ENCODE results near the gene B9D1.
A peak's percentile ranks its signal among the peaks of the same experiment; 100 is the strongest.

B9D1 gene

DNA sequence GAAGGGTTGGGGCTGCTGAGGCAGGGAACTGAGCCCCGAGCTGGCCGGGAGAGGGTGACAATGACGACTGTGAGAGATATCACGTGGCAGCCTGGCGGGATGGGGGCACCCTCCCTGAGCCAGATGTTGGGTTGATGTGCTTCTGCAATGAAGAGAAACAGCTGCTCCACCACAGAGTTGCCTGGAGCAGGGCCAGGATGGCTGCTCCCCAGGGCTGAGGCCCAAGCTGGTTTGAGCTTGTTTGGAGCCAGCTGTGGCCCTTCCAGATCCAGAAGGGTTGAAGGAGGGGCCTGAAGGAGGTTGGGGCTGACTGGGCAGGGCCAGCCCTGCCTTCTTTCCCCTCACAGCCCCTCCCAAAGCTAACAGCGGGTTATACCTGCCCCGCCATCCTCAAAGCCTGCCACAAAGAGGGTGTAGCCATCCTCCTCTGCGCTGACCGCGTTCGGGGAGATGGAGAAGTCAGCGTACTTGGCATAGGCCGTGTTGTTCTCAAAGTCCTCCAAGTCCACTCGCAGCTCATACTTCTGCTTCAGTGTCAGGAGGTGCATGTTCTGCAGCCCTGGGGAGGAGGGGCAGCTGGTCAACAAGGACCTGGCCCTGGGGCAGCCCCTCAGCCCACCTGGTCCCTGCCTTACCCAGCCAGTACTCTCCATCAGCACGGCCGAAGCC is 22.3 kb upstream of the B9D1 start:
- no peak for TF ChIP-seq ZNF274 (IDR thresholded peaks at IDR 0.05; ENCODE audit: low read depth, low read length)

DNA sequence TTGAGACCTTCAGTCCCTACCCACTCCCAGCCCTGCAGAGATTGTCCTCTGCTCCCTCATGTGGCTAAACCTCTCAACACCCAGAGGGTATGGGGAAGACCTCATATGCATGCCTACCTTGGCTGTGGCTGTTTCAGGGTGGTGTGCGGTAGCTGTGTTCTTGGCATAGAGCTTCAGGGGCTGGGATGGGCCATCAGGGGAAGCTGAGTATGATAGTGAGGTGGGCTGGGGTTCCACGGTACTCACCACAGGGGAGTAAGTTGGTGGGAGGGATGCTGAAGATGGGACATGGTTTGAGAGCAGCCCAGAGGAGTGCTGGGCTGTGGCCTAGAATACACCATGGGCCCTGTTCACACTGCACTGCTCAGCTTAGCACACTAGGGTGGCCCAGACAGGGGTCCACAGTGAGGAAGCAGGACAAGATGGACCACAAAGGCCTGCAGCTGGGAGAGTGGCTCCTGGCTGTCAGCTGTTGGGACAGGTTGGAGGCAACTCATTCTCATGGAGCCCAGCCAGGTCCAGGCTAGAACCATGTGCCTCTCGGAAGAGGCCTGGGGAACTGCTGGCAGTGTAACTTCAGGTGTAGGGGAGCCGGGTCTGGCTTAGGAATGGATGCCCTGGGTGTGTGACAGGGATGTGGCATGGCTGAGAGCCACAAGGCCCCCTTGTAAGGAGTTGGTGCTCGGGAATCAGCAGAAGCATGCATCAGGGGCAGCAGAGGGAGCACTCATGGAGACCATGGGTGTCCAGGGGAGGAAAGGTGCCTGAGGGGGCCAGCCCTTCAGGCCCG is 21.4 kb upstream of the B9D1 start:
- no peak overlapping the region for H3K4me3 ChIP-seq (ENCODE audit: low read length)
- TF ChIP-seq ZNF274 (IDR thresholded peaks at IDR 0.05; ENCODE audit: low read depth, low read length): no peak

More for the DNA sequence above, 22.3 kb upstream of the B9D1 start:
- no peak overlapping the region for H3K4me3 ChIP-seq (ENCODE audit: low read length)

DNA sequence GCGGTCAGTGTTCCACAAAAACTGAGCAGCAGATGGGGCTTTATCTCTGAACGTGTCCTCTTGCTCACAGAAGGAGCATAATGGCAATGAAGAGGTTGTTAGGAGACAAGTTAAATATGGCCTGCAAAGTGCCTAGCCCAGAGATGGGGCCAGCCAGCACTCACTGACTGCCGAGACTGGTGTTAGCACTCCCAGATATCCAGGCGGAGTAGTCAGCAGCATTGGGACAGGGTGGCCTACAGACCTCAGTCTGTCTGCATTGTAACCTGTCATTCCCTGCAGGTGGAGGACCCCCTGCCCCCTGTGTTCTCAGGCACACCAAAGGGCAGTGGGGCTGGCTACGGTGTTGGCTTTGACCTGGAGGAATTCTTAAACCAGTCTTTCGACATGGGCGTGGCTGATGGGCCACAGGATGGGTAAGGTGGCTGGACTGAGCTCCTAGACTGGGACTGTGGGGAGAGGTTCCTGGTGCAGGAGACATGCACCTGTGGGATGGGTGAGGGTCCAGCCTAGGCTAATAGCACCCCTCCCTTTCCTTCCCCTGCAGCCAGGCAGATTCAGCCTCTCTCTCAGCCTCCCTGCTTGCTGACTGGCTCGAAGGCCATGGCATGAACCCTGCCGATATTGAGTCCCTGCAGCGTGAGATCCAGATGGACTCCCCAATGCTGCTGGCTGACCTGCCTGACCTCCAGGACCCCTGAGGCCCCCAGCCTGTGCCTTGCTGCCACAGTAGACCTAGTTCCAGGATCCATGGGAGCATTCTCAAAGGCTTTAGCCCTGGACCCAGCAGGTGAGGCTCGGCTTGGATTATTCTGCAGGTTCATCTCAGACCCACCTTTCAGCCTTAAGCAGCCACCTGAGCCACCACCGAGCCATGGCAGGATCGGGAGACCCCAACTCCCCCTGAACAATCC is 20.3 kb upstream of the B9D1 start:
- TF ChIP-seq ZNF274 (IDR thresholded peaks at IDR 0.05; ENCODE audit: low read depth, low read length): no peak
- no peak overlapping the region for H3K4me3 ChIP-seq (ENCODE audit: low read length)

DNA sequence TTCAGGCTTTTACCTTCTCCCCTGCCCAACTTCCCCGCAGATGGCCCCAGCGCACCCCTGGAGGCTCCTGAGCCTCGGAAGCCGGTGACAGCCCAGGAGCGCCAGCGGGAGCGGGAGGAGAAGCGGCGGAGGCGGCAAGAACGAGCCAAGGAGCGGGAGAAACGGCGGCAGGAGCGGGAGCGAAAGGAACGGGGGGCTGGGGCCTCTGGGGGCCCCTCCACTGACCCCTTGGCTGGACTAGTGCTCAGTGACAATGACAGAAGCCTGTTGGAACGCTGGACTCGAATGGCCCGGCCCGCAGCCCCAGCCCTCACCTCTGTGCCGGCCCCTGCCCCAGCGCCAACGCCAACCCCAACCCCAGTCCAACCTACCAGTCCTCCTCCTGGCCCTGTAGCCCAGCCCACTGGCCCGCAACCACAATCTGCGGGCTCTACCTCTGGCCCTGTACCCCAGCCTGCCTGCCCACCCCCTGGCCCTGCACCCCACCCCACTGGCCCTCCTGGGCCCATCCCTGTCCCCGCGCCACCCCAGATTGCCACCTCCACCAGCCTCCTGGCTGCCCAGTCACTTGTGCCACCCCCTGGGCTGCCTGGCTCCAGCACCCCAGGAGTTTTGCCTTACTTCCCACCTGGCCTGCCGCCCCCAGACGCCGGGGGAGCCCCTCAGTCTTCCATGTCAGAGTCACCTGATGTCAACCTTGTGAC is 19.4 kb upstream of the B9D1 start:
- TF ChIP-seq ZNF274 (IDR thresholded peaks at IDR 0.05; ENCODE audit: low read depth, low read length): no peak
- H3K4me3 ChIP-seq (ENCODE audit: low read length): no peak overlapping the region

DNA sequence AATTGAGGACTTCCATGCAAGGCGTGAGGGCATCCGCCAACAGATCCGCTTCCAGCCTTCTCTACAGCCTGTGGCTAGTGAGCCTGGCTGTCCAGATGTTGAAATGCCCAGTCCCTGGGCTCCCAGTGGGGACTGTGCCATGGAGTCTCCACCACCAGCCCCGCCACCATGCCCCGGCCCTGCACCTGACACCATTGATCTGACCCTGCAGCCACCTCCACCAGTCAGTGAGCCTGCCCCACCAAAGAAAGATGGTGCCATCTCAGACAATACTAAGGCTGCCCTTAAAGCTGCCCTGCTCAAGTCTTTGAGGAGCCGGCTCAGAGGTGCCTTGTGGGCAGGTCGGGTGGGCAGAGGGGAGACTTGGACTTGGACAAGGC is 18.8 kb upstream of the B9D1 start:
- H3K4me3 ChIP-seq (ENCODE audit: low read length): no peak overlapping the region
- no peak for TF ChIP-seq ZNF274 (IDR thresholded peaks at IDR 0.05; ENCODE audit: low read depth, low read length)

DNA sequence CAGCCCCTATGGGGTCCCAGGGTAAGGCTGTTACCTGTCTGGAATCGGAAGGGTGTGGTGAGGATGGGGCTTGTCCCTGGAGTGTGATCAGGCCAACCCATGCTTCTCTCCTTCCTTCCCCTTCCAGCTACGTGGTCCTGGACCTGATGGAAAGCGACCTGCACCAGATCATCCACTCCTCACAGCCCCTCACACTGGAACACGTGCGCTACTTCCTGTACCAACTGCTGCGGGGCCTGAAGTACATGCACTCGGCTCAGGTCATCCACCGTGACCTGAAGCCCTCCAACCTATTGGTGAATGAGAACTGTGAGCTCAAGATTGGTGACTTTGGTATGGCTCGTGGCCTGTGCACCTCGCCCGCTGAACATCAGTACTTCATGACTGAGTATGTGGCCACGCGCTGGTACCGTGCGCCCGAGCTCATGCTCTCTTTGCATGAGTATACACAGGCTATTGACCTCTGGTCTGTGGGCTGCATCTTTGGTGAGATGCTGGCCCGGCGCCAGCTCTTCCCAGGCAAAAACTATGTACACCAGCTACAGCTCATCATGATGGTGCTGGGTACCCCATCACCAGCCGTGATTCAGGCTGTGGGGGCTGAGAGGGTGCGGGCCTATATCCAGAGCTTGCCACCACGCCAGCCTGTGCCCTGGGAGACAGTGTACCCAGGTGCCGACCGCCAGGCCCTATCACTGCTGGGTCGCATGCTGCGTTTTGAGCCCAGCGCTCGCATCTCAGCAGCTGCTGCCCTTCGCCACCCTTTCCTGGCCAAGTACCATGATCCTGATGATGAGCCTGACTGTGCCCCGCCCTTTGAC is 18.2 kb upstream of the B9D1 start:
- no peak for TF ChIP-seq ZNF274 (IDR thresholded peaks at IDR 0.05; ENCODE audit: low read depth, low read length)
- H3K4me3 ChIP-seq (ENCODE audit: low read length): no peak overlapping the region

DNA sequence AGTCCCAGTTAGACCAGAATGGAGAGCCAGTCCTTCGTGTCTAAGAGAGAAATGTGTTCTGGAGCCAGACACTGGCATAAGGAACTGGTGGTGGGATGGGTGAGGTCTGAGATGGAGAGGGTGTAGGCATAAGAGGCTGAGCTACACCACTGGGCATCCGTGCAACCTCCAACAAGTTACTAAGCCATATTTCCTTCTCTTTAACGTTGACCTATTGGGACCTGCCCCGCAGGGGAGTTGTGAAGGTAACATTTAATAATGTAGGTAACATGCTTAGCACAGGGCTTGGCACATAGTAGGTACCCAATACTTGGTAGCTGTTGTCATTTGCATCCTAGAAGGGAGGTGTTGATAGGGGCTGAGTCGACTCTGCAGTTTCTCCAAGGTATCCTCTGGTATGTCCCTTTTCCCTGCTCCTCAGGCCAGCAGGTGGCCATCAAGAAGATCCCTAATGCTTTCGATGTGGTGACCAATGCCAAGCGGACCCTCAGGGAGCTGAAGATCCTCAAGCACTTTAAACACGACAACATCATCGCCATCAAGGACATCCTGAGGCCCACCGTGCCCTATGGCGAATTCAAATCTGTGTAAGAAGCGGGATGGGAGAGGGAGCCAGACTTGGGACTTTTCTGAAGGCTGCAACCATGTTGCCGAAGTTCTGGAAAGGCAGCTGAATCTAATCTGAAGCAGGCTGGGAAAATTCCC is 17.0 kb upstream of the B9D1 start:
- TF ChIP-seq ZNF274 (IDR thresholded peaks at IDR 0.05; ENCODE audit: low read depth, low read length): no peak
- peak overlapping the region; percentile 69; the same call in 1 of the 2 replicates for H3K4me3 ChIP-seq (ENCODE audit: low read length)

DNA sequence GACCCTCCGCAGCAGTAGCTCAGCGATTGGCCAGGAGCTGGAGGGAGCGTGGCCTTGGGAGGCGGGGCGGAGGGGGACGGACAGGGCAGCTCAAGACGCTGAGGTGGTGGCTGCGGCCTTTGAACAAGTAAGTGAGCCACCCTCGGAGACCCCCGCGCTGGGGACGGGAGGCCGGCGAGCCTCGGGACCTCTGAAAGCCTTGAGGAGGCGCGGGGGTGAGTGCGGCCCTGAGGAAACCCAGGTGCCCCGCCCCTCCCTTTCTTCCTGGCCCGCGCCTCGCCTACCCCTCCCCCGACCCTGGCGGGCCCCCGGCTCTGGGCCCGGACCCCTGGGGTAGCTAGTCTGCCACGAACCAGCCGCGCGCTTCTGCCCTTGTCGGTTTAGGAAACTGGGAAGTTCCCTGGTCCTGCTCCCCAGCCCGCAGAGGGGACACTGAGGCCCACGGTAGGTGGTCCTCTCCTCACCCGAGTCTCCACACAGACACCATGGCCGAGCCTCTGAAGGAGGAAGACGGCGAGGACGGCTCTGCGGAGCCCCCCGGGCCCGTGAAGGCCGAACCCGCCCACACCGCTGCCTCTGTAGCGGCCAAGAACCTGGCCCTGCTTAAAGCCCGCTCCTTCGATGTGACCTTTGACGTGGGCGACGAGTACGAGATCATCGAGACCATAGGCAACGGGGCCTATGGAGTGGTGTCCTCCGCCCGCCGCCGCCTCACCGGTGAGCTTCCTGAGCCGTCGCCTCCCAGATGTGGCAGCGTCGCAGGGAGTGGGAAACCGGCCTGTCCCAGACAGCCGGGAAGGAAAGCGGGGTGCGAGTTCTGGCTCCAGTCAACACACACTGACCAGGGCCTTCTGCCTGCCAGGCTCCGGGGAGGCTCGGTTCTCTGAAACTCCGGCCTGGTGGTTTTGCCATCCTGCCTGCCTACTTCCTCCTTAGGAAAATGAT is 16.2 kb upstream of the B9D1 start, which contains the start of gene MAPK7:
Gene MAPK7 (plus strand): TSS at position 83 of the 945 bp plus-strand sequence. CDS start 403 bp downstream, at position 486.
- TF ChIP-seq ZNF274 (IDR thresholded peaks at IDR 0.05; ENCODE audit: low read depth, low read length): no peak
- peak within 1 kb of the TSS; percentile 85 for H3K4me3 ChIP-seq (ENCODE audit: low read length)

DNA sequence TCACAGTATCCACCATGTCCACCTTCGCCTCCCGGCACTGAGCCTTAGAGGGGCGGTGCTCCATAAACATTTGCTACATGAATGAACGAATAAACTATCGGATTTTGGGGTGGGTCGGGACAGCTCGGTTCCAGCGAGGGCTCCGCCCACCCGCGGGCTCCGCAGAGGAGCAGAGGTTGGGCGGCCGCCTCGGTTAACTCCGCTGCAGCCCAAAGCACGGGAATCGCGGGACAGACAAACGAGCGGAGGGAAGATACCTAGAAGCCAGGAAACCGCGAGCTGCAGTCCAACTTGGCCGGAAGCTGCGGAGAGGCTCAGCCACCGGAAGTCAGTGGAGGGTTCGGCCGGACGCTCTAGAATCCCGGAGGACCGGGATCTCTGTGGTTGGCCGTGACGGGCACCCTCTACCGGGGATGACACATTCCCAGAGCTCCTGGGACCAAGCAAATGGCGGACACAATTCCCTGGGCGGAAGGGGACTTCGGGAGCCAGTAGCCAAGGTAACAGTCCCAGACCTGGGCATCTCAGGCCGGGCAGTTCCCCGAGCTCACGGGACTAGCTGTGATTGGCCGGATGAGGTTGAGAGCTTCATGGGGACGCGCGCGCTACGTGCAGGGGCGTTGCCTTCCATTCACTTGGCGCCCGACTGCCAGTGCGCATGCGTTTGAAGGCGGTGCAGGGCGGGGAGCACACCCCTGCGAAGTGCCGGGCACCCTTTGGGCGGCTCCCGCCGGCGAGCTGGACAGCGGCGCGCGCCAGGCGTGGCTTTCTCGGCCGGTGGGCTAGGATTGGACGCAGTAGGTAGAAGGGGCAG is 15.3 kb upstream of the B9D1 start:
- no peak for TF ChIP-seq ZNF274 (IDR thresholded peaks at IDR 0.05; ENCODE audit: low read depth, low read length)
- H3K4me3 ChIP-seq (ENCODE audit: low read length): peak overlapping the region; percentile 85

DNA sequence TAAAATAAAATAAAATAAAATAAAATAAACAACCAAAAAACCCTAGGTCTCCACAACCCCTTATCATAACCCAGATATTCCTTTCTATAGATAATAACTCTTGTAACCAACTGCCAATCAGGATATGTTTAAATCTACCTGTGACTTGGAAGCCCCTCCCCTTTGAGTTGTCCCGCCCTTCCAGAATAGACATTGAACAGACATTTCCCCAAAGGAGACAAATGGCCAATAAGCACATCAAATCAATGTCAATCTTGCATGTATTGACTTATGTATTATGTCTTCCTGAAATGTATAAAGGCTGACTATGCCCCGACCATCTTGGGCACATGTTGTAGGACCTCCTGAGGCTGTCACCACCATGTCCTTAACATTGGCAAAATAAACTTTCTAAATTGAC is 14.3 kb upstream of the B9D1 start:
- TF ChIP-seq ZNF274 (IDR thresholded peaks at IDR 0.05; ENCODE audit: low read depth, low read length): no peak
- H3K4me3 ChIP-seq (ENCODE audit: low read length): peak overlapping the region; percentile 85; the same call in 1 of the 2 replicates

DNA sequence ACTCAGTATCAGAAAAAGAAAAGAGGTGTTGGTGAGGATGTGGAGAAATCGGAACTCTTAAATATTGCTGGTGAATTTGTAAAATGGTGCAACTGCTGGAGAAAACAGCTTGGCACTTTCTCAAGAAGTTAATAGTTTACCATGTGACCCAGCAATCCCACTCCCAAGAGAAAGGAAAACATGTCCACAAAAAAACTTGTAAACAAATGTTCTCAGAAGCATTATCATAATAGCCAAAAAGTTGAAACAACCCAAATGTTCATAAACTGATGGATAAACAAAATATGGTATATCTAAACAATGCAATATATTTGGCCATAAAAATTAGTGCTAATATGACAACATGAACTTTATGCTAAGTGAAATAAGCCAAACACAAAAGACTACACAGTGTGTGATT is 13.2 kb upstream of the B9D1 start:
- no peak for TF ChIP-seq ZNF274 (IDR thresholded peaks at IDR 0.05; ENCODE audit: low read depth, low read length)
- no peak overlapping the region for H3K4me3 ChIP-seq (ENCODE audit: low read length)
